Measurements from ENCODE around the gene GNB3.

Gene GNB3

GRCh38 chr12:6824085-6824775 lies 16.5 kb upstream of the GNB3 start:
- DNase-seq = no peak

DNA sequence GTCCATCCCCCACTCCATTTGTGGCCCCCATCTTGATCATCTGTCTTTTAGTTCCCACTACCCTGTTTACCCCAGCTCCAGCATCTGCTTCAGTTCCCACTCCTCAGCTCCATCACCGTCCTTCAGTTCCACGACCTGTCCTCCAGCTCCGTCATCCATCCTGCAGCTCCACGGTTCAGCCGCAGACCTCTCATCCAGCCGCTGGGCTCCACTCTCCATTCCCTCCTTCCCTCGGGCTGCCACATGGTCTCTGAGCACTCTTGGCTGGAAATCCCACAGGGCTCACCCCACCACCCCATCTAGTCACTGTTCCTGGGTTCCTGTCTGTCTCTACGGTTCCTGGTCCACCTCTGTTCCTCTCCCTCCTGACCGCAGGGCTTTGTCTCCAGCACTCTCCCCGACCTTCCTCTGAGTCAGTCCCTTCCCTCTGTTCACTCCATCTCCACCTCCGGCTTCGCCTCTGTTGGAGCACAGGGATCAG lies 15.8 kb upstream of the GNB3 start:
- no peak for DNase-seq

DNA sequence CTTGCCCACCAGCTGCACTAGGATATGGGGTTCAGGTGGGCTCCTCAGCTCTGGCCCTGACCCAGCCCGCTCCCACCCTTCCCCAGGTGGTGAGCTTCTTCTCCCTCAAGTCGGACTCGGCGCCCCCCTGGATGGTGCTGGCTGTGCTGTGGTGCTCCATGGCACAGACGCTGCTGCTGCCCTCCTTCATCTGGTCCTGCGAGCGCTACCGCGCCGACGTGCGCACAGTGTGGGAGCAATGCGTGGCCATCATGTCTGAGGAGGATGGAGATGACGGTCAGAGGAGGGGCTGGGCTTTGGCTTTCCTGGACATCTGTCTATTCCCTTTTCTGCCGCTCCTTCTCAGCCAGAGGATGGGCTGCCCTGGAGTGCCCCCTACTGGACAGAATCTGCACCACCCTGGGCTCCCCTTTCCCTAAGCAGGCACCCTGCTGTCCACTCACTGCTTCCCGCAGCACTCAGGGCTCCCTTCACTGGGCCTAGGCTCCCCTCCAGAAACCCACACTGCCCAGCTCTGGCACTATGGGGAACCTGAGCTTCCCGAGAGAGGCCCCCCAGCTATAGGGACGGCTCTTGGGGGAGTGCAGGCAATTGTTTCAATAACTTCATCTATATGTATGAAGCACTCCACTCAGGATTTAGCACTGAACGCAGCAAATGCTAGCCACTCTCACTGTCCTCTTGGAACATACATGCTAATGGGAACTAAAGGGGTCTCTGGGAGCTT lies 15.2 kb upstream of the GNB3 start:
- peak; percentile 79 for DNase-seq

GRCh38 chr12:6826125-6826733 lies 14.5 kb upstream of the GNB3 start:
- DNase-seq = no peak

DNA sequence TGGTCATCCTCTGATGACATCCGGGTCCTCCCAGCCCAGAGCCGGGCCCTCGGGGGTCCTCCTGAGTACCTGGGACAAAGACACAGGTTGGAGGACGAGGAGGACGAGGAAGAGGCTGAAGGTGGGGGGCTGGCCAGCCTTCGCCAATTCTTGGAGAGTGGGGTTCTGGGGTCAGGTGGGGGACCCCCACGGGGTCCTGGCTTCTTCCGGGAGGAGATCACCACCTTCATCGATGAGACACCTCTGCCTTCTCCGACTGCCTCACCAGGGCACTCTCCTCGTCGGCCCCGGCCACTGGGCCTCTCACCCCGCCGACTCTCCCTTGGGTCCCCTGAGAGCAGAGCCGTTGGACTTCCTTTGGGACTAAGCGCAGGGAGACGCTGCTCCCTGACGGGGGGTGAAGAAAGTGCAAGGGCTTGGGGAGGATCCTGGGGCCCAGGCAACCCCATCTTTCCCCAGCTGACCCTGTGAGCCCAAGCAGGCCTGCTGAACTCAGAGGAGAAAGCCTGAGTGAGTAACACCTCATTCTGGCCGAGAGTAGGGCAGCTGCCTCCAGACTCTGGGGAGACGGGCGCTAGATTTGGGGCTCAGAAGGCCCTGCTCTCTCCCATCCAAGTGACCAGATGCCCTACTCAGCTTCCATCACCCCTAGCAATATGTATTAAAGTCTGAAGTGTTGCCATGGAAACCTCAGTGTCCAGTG lies 13.8 kb upstream of the GNB3 start:
- no peak for DNase-seq

- no peak for DNase-seq
Measured at GRCh38 chr12:6827437-6827911, 13.3 kb upstream of the GNB3 start.

GRCh38 chr12:6827982-6828780 lies 12.5 kb upstream of the GNB3 start, which contains the start of gene P3H3:
Gene P3H3, plus strand, starts transcription at chr12:6828407. Its CDS starts 34 bp downstream, at chr12:6828441.
- no peak for DNase-seq

DNA sequence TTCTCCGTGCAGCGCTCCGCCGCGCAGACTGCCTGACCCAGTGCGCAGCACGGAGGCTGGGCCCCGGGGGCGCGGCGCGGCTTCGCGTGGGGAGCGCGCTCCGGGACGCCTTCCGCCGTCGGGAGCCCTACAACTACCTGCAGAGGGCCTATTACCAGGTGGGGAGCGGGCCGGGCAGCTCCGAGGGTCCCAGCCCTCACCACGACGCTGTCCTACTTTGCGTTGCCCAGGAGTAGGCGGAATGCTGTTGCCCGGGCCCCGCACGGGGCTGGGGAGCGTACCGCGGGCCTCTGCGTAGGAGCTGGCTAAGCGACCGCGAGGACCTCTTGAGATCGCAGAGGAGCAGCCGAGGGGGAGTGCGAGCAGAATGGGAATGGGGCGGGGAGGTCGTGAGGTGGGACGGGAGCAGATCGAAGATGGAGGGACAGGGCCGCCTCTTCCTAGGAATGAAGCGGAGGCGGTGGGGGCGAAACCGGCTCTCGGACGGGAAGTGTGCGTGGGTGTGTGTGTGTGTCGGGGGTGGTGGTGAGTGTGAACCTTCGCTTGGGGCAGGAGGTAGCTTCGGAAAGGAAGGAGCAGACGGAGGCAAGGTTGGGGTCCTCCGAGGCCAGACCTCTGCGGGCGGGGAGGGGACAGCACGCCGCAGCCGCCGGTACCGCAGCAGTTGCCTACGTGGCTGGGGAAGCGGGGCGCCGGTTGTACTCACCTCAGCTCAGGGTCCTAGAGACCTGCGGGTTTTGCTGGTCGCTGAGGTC lies 11.8 kb upstream of the GNB3 start:
- peak; percentile 14 for DNase-seq

DNA sequence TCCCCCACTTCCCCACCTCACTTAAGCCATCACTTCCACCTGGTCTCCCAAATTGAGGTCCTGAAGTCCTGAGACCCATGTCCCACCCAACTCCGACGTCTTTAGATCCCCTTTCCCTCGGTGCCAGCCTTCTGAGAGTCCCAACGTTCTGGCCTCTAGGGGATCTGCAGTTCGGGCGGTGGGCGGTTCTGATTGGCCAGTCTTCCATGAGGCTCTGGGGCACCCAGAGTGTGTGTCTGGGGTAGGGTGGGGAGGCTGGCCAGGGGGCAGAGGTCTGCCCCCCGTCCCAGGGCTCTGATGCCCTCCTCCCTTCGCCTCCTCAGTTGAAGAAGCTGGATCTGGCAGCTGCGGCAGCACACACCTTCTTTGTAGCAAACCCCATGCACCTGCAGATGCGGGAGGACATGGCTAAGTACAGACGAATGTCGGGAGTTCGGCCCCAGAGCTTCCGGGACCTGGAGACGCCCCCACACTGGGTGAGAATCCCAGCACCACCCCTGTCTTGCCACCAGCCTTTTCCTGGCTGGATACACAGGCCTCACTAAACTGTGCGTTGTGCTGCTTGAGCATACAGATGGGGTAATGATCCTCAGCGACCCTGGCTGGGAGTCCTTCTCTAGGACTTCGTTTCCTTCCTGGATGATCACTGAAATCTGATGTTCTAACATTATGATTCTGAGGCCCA lies 11.0 kb upstream of the GNB3 start:
- DNase-seq = no peak

DNA sequence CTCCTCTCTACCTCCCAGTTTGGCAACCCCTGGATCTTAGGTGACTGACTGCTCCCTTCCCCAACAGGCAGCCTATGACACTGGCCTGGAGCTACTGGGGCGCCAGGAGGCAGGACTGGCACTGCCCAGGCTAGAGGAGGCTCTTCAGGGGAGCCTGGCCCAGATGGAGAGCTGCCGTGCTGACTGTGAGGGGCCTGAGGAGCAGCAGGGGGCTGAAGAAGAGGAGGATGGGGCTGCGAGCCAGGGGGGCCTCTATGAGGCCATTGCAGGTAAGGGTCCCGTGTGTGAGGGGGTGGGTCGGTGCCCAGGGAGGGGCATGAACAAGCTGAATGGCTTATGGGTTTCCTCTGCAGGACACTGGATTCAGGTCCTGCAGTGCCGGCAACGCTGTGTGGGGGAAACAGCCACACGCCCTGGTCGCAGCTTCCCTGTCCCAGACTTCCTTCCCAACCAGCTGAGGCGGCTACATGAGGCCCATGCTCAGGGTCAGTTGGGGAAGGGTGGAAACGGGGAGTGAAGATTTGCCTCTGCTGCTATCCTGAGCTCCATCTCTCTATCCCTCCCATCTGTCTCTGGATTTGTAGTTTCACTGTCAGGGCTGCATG lies 10.3 kb upstream of the GNB3 start:
- no peak for DNase-seq

DNA sequence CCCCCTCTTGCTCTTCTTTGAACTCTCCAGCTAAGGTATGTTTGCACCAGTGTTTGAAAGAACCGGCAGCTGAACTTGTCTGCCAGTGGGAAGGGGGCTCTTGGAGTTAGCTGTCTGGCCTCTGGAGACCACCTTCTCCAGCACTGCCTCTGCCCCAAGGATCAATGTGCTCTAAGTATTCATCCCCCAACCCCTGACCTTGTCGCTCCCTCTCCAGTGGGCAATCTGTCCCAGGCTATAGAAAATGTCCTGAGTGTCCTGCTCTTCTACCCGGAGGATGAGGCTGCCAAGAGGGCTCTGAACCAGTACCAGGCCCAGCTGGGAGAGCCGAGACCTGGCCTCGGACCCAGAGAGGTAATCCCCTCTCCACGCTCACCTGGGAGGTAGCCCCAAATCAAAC lies 9.7 kb upstream of the GNB3 start:
- no peak for DNase-seq

DNA sequence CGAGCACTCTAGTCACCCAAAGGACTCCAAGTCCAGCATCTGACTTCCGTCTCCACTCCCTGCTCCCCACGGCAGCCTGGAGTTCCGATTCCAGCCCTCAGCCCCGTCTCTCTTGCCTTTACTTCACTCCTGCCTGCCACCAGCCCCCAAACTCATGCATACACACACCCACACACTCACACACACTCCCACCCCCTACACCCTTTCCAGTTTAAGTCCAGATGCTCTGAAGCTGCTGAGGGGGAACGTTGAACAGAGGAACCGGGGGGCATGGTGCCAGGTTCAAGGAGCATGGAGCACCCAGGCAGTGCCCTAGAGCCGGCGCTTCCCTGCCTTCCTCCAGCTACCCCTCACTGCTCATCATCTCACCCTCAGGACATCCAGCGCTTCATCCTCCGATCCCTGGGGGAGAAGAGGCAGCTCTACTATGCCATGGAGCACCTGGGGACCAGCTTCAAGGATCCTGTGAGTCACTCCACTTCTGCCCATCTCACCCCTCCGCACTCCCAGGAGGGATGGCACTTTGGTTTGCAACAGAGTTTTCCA lies 9.2 kb upstream of the GNB3 start:
- no peak for DNase-seq

GRCh38 chr12:6832125-6832524 lies 8.6 kb upstream of the GNB3 start:
- DNase-seq = no peak

- DNase-seq = no peak
Measured at GRCh38 chr12:6833189-6833890, 7.4 kb upstream of the GNB3 start.

GRCh38 chr12:6834254-6834653 lies 6.5 kb upstream of the GNB3 start:
- DNase-seq = no peak

DNA sequence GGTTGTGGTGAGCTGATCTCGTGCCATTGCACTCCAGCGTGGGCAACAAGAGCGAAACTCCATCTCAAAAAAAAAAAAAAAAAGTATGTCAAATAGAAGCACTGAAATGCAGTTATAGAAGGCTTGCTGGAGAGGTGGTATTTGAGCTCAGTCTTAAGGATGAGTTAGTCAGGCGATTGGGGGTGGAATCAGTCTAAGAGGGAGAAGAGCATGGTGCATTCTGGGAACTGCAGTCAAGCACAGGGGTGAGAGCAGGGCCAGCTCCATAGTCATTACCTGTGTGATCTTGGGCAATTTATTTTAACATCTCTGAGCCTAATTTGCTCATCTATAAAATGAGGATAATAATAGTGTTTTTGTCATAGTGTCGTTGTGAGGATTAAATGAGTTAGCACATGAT lies 5.9 kb upstream of the GNB3 start:
- DNase-seq = no peak

- no peak for DNase-seq
Measured at GRCh38 chr12:6836851-6837250, 3.9 kb upstream of the GNB3 start.

DNA sequence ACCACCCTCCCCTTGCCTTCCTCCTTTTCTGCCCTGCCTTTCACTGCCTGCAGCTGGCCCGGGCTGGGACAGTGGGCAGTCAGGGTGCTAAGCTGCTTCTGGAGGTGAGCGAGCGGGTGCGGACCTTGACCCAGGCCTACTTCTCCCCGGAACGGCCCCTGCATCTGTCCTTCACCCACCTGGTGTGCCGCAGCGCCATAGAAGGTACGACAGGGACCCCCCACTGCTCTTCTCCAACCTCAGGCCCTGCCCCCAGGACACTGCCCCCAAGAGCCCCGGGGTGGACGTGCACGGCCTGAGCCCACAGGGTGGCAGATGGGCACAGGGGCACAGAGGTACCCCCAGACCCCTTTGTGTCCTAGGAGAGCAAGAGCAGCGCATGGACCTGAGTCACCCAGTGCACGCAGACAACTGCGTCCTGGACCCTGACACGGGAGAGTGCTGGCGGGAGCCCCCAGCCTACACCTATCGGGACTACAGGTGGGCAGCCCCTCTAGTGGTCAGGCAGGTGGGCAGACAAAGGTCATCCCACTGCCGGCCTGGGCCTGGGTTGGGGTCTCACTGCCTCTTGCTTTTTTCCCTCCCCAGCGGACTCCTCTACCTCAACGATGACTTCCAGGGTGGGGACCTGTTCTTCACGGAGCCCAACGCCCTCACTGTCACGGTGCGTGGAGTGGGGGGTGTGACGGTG lies 3.2 kb upstream of the GNB3 start:
- DNase-seq = no peak

DNA sequence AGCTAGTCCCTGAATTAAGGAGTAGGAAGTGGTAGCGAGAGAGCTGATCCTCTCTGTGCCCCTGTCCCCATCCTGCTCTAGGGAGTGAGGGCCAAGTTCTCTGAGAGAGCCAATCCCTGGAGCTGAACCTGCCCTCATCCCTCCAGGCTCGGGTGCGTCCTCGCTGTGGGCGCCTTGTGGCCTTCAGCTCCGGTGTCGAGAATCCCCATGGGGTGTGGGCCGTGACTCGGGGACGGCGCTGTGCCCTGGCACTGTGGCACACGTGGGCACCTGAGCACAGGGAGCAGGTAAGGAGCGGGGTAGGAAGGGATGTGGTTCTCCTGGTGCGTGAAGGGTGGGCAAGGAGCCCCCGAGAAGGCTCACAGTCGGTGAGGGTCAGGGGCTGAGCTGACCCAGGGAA lies 1.9 kb upstream of the GNB3 start:
- no peak for DNase-seq

Measured in effector CD4-positive, alpha-beta T cell (primary cell).